ENCODE results near the gene PEX1. TPM values are rescaled to one million over a fixed set of nuclear protein-coding genes. Genes with fewer than 3 reads are reported as not detected.
A peak's percentile ranks its signal among the peaks of the same experiment; 100 is the strongest.

PEX1 gene
- total and polyA plus RNA-seq, 9 of the 15 experiments (the other 6 are each of a cell fraction or from before 2014, with no cell fraction given): 9.4 to 32.2 (median 19.9) TPM

- TF ChIP-seq SOX6 (IDR thresholded peaks at IDR 0.05) (peak; percentile 73), ZNF764 (CRISPR knock-in tag; IDR thresholded peaks at IDR 0.05; ENCODE audit: low read depth) (no peak), CC2D1A (IDR thresholded peaks at IDR 0.05) (peak; percentile 94), ZHX1 (conservative IDR thresholded peaks at IDR 0.05; ENCODE audit: low read length) (peak; percentile 73; the same call in 1 of the 2 replicates), STAT5A (IDR thresholded peaks at IDR 0.05; ENCODE audit: borderline replicate concordance, low read length) (peak; percentile 48; the same call in 1 of the 2 replicates), ILF3 (IDR thresholded peaks at IDR 0.05; ENCODE audit: borderline replicate concordance) (no peak), JUND (IDR thresholded peaks at IDR 0.05; ENCODE audit: borderline replicate concordance, low read depth, low read length) (peak; percentile 81), JUND (tag; IDR thresholded peaks at IDR 0.05; ENCODE audit: borderline replicate concordance, low read depth, low read length) (no peak; the same call in 2 of the 3 replicates), KHSRP (IDR thresholded peaks at IDR 0.05) (no peak), CBX5 (IDR thresholded peaks at IDR 0.05; ENCODE audit: borderline replicate concordance, low read depth) (peak; percentile 25; the same call in 1 of the 2 replicates), MED1 (CRISPR knock-in tag; IDR thresholded peaks at IDR 0.05; ENCODE audit: borderline replicate concordance) (no peak), KAT8 (IDR thresholded peaks at IDR 0.05; ENCODE audit: low read depth) (peak; percentile 79), HDGF (IDR thresholded peaks at IDR 0.05) (no peak), ZNF140 (CRISPR knock-in tag; IDR thresholded peaks at IDR 0.05) (no peak), U2AF1 (optimal IDR thresholded peaks at IDR 0.05; ENCODE audit: low read depth, low read length) (no peak), BCOR (IDR thresholded peaks at IDR 0.05) (no peak; the same call in 1 of the 2 replicates), ZNF354B (CRISPR knock-in tag; IDR thresholded peaks at IDR 0.05) (no peak), NUFIP1 (IDR thresholded peaks at IDR 0.05; ENCODE audit: partially characterized antibody) (no peak), NCOA6 (IDR thresholded peaks at IDR 0.05) (peak; percentile 91), ZNF24 (IDR thresholded peaks at IDR 0.05) (no peak), MLX (CRISPR knock-in tag; conservative IDR thresholded peaks at IDR 0.05) (no peak), TEAD1 (CRISPR knock-in tag; IDR thresholded peaks at IDR 0.05) (peak in 1 of 2 experiments; percentile 17; a peak in 1 of 4 replicates), HNRNPUL1 (IDR thresholded peaks at IDR 0.05; ENCODE audit: low read length) (no peak), MTA1 (IDR thresholded peaks at IDR 0.05; ENCODE audit: borderline replicate concordance) (peak; percentile 37; the same call in 1 of the 2 replicates), GABPA (tag; conservative IDR thresholded peaks at IDR 0.05; ENCODE audit: low read depth) (peak; percentile 97), CTBP1 (IDR thresholded peaks at IDR 0.05; ENCODE audit: borderline replicate concordance) (peak; percentile 88; the same call in 1 of the 2 replicates), ZNF699 (CRISPR knock-in tag; IDR thresholded peaks at IDR 0.05; ENCODE audit: insufficient replicate concordance) (no peak), ZNF511 (CRISPR knock-in tag; IDR thresholded peaks at IDR 0.05) (no peak)
Observed at GRCh38 chr7:92528188-92528957, at the start of gene PEX1, which contains the start of gene RBM48 (continued).

Data from K562 (cell line).